LHCN-M2 (cell line): ENCODE data around the gene CSTA. TPM values are rescaled to one million over a fixed set of nuclear protein-coding genes. Genes with fewer than 3 reads are reported as not detected.

ENCODE experiments used
- DNase-seq: peaks from one replicate; pipeline ENCODE4 v3.0.0-alpha.2; 2012; ENCODE audit warnings: low read depth
- total RNA-seq: library from RNA; depleted of rRNA; stranded (reverse); fragments of >200 nt; gene quantifications from 2 replicates; pipeline ENCODE4 v1.2.3, GENCODE V29; 2014

The CSTA gene
- total RNA-seq, 1 experiment from 2014 or later: 0.46 TPM

- no peak for DNase-seq
Measured at GRCh38 chr3:122322095-122323075, 2.7 kb upstream of the CSTA start.

GRCh38 chr3:122325769-122326168 lies 721 bp downstream of the CSTA start:
- DNase-seq: no peak

- DNase-seq: no peak
Measured at GRCh38 chr3:122331886-122332285, 6.8 kb downstream of the CSTA start.

- DNase-seq: no peak
Measured at GRCh38 chr3:122332551-122332950, 7.5 kb downstream of the CSTA start.

- DNase-seq: no peak
Measured at GRCh38 chr3:122342803-122343202, 17.8 kb downstream of the CSTA start.

- DNase-seq: peak; percentile 22
Measured at GRCh38 chr3:122343654-122344053, 18.6 kb downstream of the CSTA start.

GRCh38 chr3:122349171-122349570 lies 24.1 kb downstream of the CSTA start:
- DNase-seq: no peak

GRCh38 chr3:122350814-122351418 lies 25.9 kb downstream of the CSTA start:
- DNase-seq: peak; percentile 49

GRCh38 chr3:122351612-122352011 lies 26.6 kb downstream of the CSTA start:
- DNase-seq: no peak

GRCh38 chr3:122353215-122353614 lies 28.2 kb downstream of the CSTA start:
- peak; percentile 39 for DNase-seq

GRCh38 chr3:122353893-122354401 lies 28.9 kb downstream of the CSTA start:
- peak; percentile 40 for DNase-seq

- DNase-seq: no peak
Measured at GRCh38 chr3:122355612-122356011, 30.6 kb downstream of the CSTA start.

GRCh38 chr3:122356402-122356801 lies 31.4 kb downstream of the CSTA start:
- peak; percentile 17 for DNase-seq

GRCh38 chr3:122357828-122358702 lies 33.0 kb downstream of the CSTA start:
- no peak for DNase-seq

GRCh38 chr3:122358703-122359032 lies 33.6 kb downstream of the CSTA start:
- no peak for DNase-seq

- DNase-seq: no peak
Measured at GRCh38 chr3:122362026-122362425, 37.0 kb downstream of the CSTA start.

- no peak for DNase-seq
Measured at GRCh38 chr3:122364490-122364889, 39.4 kb downstream of the CSTA start.

- no peak for DNase-seq
Measured at GRCh38 chr3:122365073-122365472, 40.0 kb downstream of the CSTA start.

GRCh38 chr3:122365582-122366378 lies 40.7 kb downstream of the CSTA start:
- DNase-seq: peak; percentile 57

GRCh38 chr3:122366379-122366749 lies 41.3 kb downstream of the CSTA start:
- no peak for DNase-seq

GRCh38 chr3:122374034-122374433 lies 49.0 kb downstream of the CSTA start:
- no peak for DNase-seq
